ENCODE data around the gene RAB6A. TPM values are rescaled to one million over a fixed set of nuclear protein-coding genes. Genes with fewer than 3 reads are reported as not detected.
A peak's percentile ranks its signal among the peaks of the same experiment; 100 is the strongest.

RAB6A gene
- total RNA-seq, 6 experiments from 2014 or later = 59.3 to 163 (median 81.7) TPM

DNA sequence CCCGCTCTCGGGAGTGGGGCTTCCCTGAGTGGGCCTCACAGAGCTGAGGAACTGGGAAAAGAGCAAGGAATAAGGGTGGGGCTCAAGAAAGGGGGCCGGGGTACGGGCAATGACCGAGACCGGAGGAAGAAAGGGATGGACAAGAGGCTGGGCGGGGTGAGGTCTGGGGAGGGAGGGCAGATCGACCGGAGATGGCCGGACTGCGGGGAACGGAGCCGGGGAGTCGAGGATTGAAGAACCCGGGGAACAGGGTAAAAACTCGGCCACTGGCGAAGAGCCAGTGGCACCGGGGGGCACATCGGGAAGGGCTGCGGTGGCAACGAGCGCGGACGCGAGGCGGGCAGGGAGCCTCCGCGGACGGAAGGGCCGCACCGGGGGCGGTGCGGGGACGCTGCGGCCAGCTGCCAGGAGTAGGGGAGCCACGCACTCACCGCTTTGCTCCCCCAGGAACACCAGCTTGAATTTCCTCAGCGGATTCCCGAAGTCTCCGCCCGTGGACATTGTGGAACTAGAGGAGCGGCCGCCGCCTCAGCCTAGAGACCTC, 667 bp downstream of the RAB6A start:
- no peaks in the 10 kb centered on the region for H3K36me3 ChIP-seq
- peak; percentile 57 to 74 (median 69) for DNase-seq
- peak; percentile 5 to 23 (median 16) for ATAC-seq
- H3K4me3 ChIP-seq = peak overlapping the region; percentile 83 to 98 (median 97)
- no peak for TF ChIP-seq POLR2A (IDR thresholded peaks at IDR 0.05)
- TF ChIP-seq, protein P1, sequence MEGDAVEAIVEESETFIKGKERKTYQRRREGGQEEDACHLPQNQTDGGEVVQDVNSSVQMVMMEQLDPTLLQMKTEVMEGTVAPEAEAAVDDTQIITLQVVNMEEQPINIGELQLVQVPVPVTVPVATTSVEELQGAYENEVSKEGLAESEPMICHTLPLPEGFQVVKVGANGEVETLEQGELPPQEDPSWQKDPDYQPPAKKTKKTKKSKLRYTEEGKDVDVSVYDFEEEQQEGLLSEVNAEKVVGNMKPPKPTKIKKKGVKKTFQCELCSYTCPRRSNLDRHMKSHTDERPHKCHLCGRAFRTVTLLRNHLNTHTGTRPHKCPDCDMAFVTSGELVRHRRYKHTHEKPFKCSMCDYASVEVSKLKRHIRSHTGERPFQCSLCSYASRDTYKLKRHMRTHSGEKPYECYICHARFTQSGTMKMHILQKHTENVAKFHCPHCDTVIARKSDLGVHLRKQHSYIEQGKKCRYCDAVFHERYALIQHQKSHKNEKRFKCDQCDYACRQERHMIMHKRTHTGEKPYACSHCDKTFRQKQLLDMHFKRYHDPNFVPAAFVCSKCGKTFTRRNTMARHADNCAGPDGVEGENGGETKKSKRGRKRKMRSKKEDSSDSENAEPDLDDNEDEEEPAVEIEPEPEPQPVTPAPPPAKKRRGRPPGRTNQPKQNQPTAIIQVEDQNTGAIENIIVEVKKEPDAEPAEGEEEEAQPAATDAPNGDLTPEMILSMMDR (IDR thresholded peaks at IDR 0.05) = no peak
- intact Hi-C loops (cut with DNase I) = no loop called here
- H3K4me1 ChIP-seq = peaks cover 0 to 30% (median 7%) of the 10 kb centered on the region in 4 donors
- peak overlapping the region; percentile 96 to 98 (median 96) for H3K27ac ChIP-seq
- H3K9me3 ChIP-seq = no peaks in the 10 kb centered on the region
- H3K27me3 ChIP-seq = no peaks in the 10 kb centered on the region
- 0% methylated on average over 17 of the region's 44 CpGs for WGBS (ENCODE audit: insufficient coverage, low coverage, low lambda C conversion rate, missing lambda C conversion rate)

DNA sequence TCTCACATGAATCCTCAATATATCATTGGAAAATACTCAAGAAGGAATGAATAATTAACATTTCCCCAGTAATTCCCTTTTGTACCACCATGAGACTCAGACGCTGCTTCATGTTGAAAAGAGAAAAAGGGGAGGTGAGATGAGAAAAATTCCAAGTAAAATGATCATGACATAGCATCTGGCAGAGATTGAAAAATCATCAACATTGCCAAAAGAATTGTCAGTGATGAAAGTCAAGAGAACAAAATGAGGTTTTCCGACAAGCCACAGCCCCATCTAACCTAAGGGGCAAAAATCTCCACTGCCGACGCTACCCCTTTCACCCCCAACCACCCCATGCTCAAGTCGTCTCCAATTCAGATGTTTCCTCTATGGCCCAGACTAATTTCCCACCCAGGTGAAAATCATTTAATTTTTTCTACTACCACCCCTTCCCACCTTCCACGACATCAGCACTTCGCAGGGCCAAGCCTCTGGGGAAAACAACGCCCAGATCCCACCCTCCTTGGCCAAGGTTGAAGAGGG, 1.2 kb downstream of the RAB6A start:
- 1% methylated on average over 8 of the region's 8 CpGs for WGBS (ENCODE audit: insufficient coverage, low coverage, low lambda C conversion rate, missing lambda C conversion rate)

DNA sequence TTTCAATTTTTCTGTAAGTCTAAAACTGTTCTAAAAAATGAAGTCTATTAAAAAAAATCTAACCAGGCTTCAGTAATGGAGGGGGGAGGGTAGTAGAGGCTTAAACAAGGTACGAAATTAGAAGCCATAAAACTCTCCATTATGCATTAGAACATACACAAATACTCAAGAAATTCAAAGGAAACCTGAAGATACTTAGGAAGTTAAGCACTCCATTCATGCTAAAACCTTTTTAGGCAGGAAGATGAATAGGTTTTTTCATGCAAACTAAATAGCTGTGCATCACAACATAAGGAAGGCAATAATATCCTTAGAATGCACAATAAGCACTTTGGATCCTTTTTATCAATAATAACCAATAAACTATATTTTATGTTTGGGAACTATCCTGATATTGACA, 2.4 kb downstream of the RAB6A start:
- no peak for ATAC-seq
- intact Hi-C loops (cut with DNase I) = no loop called here
- peaks cover 0 to 38% (median 7%) of the 10 kb centered on the region in 4 donors for H3K4me1 ChIP-seq

More for the DNA sequence above, 1.2 kb downstream of the RAB6A start:
- H3K9me3 ChIP-seq = no peaks in the 10 kb centered on the region
- H3K27ac ChIP-seq = peak overlapping the region; percentile 96 to 98 (median 96)
- intact Hi-C loops (cut with DNase I) = no loop called here
- H3K4me1 ChIP-seq = peaks cover 0 to 30% (median 7%) of the 10 kb centered on the region in 4 donors
- DNase-seq (no peak), ATAC-seq (no peak)
- no peaks in the 10 kb centered on the region for H3K36me3 ChIP-seq
- TF ChIP-seq, protein P1 (IDR thresholded peaks at IDR 0.05) = no peak
- TF ChIP-seq POLR2A (IDR thresholded peaks at IDR 0.05) = no peak
- peak overlapping the region; percentile 83 to 98 (median 97) for H3K4me3 ChIP-seq
- no peaks in the 10 kb centered on the region for H3K27me3 ChIP-seq

DNA sequence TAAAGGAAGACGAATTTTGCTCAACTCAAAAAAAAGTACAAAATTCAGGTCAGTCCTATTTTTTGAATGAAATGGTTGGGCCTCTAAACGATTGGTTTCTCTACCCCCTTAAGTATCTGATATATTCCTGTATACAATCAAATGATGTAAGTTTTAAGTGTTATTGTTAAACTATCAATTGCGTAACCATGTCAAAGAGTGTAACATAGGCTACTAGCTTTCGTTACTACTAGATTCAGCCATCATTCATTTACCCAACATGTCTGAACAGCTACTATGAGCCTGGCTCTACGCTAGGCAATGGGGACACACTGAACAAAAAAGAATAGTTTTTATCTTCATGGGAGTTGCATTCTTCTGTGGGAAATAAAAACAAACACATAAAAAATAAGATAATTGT, 3.3 kb downstream of the RAB6A start:
- 50% methylated on average over 5 of the region's 5 CpGs for WGBS (ENCODE audit: insufficient coverage, low coverage, low lambda C conversion rate, missing lambda C conversion rate)
- DNase-seq = no peak

More for the DNA sequence above, 2.4 kb downstream of the RAB6A start:
- WGBS (ENCODE audit: insufficient coverage, low coverage, low lambda C conversion rate, missing lambda C conversion rate) = 75% methylated on average over 1 of the region's 1 CpG
- no peak for DNase-seq
- H3K36me3 ChIP-seq = no peaks in the 10 kb centered on the region
- no peaks in the 10 kb centered on the region for H3K27me3 ChIP-seq
- TF ChIP-seq, protein P1 (IDR thresholded peaks at IDR 0.05) = no peak
- TF ChIP-seq POLR2A (IDR thresholded peaks at IDR 0.05) = no peak
- no peak overlapping the region for H3K27ac ChIP-seq
- peak overlapping the region in 2 of 3 donors; percentile 83 to 98 for H3K4me3 ChIP-seq
- H3K9me3 ChIP-seq = no peaks in the 10 kb centered on the region

More for the DNA sequence above, 3.3 kb downstream of the RAB6A start:
- no peaks in the 10 kb centered on the region for H3K9me3 ChIP-seq
- H3K27ac ChIP-seq = no peak overlapping the region
- peaks cover 0 to 41% (median 7%) of the 10 kb centered on the region in 4 donors for H3K4me1 ChIP-seq
- no peaks in the 10 kb centered on the region for H3K27me3 ChIP-seq
- no peak for ATAC-seq
- intact Hi-C loops (cut with DNase I) = no loop called here
- H3K4me3 ChIP-seq = no peak overlapping the region
- TF ChIP-seq, protein P1 (IDR thresholded peaks at IDR 0.05) = no peak
- TF ChIP-seq POLR2A (IDR thresholded peaks at IDR 0.05) = no peak
- H3K36me3 ChIP-seq = no peaks in the 10 kb centered on the region
